IMR-90 (cell line): Measurements from ENCODE around the gene XPNPEP2.

Experiments used
- CEBPB ChIP-seq: IDR thresholded peaks from 2 replicates; pipeline ENCODE4 v1.6.1; 2012; ENCODE audit warnings: low read depth, low read length, improper control_type of control experiment
- CHD1 ChIP-seq: IDR thresholded peaks from 2 replicates; pipeline ENCODE4 v1.6.1; 2012; ENCODE audit warnings: low read depth, low read length, improper control_type of control experiment
- MAZ ChIP-seq: IDR thresholded peaks from 2 replicates; pipeline ENCODE4 v1.6.1; 2012; ENCODE audit warnings: low read depth, mild to moderate bottlenecking, low read length, improper control_type of control experiment, moderate library complexity, borderline replicate concordance
- MXI1 ChIP-seq: IDR thresholded peaks from 2 replicates; pipeline ENCODE4 v1.6.1; 2012; ENCODE audit warnings: low read depth, mild to moderate bottlenecking, low read length, moderate library complexity, borderline replicate concordance
- NFE2L2 ChIP-seq: fragments of 150-350 bp; IDR thresholded peaks from 2 replicates; pipeline ENCODE4 v1.6.1; 2016; ENCODE audit warnings: low read depth, mild to moderate bottlenecking, low read length
- POLR2A ChIP-seq: IDR thresholded peaks from 2 replicates; pipeline ENCODE4 v1.6.1; 2012; ENCODE audit warnings: mild to moderate bottlenecking, low read depth, low read length
- RCOR1 ChIP-seq: IDR thresholded peaks from 2 replicates; pipeline ENCODE4 v1.6.1; 2012; ENCODE audit warnings: mild to moderate bottlenecking, low read length, improper control_type of control experiment; ENCODE audit not compliant: insufficient replicate concordance
- RFX5 ChIP-seq: IDR thresholded peaks from 2 replicates; pipeline ENCODE4 v1.8.0; 2012; ENCODE audit warnings: low read depth, mild to moderate bottlenecking, low read length, moderate library complexity
- USF2 ChIP-seq: fragments of 150-350 bp; IDR thresholded peaks from 2 replicates; pipeline ENCODE4 v1.6.1; 2017; ENCODE audit warnings: mild to moderate bottlenecking, antibody characterized with exemption, low read length, low read depth
- TF ChIP-seq, protein P1 (sequence below): conservative IDR thresholded peaks from 2 replicates; pipeline ENCODE4 v1.5.1; 2012; ENCODE audit warnings: mild to moderate bottlenecking, low read depth, low read length, improper control_type of control experiment
- TF ChIP-seq, protein P2 (sequence below): fragments of 150-350 bp; IDR thresholded peaks from 2 replicates; pipeline ENCODE4 v1.6.1; 2016; ENCODE audit warnings: low read depth, mild to moderate bottlenecking, low read length, moderate library complexity, borderline replicate concordance

GRCh38 chrX:129768586-129769466, 30.0 kb downstream of the XPNPEP2 start:
- TF ChIP-seq MXI1 = no peak
- TF ChIP-seq, protein P1, sequence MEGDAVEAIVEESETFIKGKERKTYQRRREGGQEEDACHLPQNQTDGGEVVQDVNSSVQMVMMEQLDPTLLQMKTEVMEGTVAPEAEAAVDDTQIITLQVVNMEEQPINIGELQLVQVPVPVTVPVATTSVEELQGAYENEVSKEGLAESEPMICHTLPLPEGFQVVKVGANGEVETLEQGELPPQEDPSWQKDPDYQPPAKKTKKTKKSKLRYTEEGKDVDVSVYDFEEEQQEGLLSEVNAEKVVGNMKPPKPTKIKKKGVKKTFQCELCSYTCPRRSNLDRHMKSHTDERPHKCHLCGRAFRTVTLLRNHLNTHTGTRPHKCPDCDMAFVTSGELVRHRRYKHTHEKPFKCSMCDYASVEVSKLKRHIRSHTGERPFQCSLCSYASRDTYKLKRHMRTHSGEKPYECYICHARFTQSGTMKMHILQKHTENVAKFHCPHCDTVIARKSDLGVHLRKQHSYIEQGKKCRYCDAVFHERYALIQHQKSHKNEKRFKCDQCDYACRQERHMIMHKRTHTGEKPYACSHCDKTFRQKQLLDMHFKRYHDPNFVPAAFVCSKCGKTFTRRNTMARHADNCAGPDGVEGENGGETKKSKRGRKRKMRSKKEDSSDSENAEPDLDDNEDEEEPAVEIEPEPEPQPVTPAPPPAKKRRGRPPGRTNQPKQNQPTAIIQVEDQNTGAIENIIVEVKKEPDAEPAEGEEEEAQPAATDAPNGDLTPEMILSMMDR = no peak
- no peak for TF ChIP-seq RCOR1
- TF ChIP-seq, protein P2, sequence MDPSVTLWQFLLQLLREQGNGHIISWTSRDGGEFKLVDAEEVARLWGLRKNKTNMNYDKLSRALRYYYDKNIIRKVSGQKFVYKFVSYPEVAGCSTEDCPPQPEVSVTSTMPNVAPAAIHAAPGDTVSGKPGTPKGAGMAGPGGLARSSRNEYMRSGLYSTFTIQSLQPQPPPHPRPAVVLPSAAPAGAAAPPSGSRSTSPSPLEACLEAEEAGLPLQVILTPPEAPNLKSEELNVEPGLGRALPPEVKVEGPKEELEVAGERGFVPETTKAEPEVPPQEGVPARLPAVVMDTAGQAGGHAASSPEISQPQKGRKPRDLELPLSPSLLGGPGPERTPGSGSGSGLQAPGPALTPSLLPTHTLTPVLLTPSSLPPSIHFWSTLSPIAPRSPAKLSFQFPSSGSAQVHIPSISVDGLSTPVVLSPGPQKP = no peak
- TF ChIP-seq POLR2A = no peak
- TF ChIP-seq USF2 = no peak
- TF ChIP-seq CHD1 = no peak
- TF ChIP-seq NFE2L2 = no peak
- no peak for TF ChIP-seq RFX5
- no peak for TF ChIP-seq MAZ
- no peak for TF ChIP-seq CEBPB
